HG03575 (cell line): ENCODE data around the gene TNFRSF4.
"Not testable (repeated sequence)": the region's sequence is repeated elsewhere in the genome, so short reads cannot be mapped to it uniquely, and the experiment has no call there.

Source experiments
- ATAC-seq: cut with Tn5 transposase; IDR thresholded peaks from one replicate; pipeline ENCODE4 v1.9.1; 2021; ENCODE audit not compliant: unreplicated experiment, insufficient number of reproducible peaks, low FRiP score; ENCODE audit errors: extremely low read depth

Gene TNFRSF4

GRCh38 chr1:1213345-1214265 lies at the start of gene TNFRSF4:
TNFRSF4 (minus strand) TSS chr1:1214153; CDS start chr1:1214127, 26 bp downstream.
- ATAC-seq = no peak

DNA sequence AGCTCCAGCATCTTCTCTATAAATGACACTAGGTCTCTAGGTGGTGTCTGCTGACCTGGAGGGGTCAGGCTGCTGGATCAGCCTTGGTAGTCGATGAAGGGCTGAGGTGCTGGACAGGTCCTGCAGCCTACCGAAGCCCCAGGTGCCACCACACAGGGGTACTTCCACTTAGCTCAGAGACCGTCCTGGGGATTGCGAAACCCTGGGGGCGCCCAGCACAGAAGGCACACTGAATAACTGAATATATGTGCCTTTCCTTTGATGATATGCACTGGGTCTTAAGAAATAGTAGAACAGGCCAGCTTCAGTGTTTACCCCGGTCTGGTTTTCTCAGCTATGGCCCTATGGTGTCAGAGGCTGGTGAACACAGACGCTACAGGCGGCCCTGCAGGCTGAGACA lies 48.8 kb upstream of the TNFRSF4 start:
- ATAC-seq = no peak

GRCh38 chr1:1262071-1262470 lies 48.1 kb upstream of the TNFRSF4 start:
- ATAC-seq = no peak

- ATAC-seq = no peak
These were observed 47.0 kb upstream of the TNFRSF4 start for GRCh38 chr1:1260843-1261560.

DNA sequence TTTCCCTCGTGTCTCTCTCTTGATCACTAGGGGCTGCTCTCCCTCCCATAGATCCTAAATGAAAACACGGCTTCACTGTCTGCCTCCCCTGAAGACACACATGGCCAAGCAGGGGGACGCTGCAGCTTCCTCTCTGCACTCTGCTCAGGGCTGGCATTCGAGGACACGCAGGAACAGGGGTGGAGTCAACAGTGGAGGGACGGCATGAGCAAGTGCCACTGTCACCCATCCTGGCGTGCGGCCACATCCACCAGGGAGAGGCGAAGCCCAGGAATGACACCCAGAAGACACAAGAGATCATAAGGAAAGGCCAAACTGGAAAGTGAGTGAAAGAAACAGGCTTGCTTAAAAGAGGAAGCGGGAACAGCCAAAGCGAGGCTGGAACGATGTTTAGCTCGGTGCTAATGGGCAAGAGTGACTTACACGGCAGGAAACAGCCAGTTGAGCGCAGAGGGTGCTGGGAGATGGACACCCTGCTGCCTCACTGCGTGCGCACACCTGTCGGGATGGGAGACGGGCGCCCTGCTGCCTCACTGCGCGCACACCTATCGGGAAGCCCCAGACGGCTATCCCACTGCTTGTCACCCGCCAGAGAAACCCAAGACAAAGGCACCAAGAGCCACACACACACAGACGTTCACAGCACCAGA lies 46.1 kb upstream of the TNFRSF4 start:
- no peak for ATAC-seq

- ATAC-seq = no peak
These were observed 45.6 kb upstream of the TNFRSF4 start for GRCh38 chr1:1259540-1259939.

DNA sequence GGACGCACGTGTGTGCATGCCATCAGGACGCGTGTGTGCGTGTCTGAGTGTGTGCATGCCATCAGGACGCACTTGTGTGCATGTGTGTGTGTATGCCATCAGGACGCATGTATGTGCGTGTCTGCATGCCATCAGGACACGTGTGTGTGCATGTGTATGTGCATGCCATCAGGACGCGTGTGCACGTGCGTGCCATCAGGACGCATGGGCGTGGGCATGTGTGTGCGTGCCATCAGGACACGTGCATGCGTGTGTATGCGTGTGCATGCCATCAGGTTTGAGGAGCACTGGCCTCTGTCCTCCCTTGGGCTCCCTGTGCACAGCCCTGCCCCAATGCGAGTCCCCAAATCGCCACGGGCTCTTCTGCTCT lies 45.2 kb upstream of the TNFRSF4 start:
- no peak for ATAC-seq

- no peak for ATAC-seq
These were observed 43.3 kb upstream of the TNFRSF4 start for GRCh38 chr1:1256956-1257871.

DNA sequence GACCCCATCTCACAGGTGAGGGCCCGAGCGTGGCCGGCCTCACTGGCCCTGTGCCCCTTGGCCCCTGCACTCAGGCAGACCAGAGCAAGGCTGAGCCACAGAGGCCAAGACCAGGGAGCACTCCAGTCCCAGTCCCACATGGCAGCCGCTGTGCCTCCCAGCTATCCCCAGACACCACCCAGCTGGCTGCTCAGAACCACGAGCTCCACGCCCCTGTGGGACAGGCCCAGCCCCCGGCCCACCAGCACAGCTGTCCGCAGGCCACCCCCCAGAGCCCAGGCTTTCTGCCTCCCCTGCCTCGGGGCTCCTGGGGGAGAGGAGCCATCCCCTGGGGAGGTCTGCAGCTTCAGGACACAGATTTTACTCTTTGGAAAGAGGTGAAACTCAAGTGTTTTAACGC lies 41.7 kb upstream of the TNFRSF4 start:
- ATAC-seq = no peak

DNA sequence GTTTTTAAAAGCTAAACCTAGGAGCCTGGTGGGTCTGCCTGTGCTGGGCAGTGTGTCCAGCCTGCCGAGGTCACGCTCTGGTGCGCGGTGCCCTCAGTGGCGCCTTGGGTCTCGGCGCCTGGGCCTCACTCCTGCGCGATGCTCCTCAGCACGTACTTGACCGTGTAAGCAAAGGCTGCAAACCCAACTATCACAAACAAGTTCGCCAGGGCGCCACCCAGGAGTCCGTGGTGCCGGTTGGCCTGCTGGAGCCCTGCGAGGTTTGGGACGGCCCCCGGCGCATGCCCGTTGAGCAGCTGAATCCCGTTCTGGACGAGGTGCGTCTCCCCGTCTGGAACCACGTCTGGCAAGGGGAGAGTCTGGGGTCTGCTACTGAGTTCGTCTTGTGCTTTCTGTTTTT lies 41.1 kb upstream of the TNFRSF4 start:
- ATAC-seq = no peak

DNA sequence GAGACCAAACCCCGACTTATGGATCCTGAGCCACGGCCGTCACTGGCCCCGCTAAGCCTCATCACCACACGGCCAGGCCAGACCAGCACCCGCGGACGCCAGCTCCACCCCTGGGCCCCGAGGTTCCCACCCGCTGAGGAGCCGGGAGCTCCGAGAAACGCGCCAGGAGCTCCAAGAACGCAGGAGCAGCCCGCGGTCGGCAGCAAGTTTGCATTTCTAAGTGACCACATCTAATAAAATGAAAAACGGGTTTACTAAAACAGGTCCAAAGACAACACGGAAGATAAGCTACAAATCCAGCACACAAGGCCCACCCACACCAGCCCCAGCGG lies 40.7 kb upstream of the TNFRSF4 start:
- no peak for ATAC-seq

- ATAC-seq = no peak
These were observed 40.2 kb upstream of the TNFRSF4 start for GRCh38 chr1:1253972-1254666.

GRCh38 chr1:1253314-1253713 lies 39.4 kb upstream of the TNFRSF4 start:
- ATAC-seq = no peak

GRCh38 chr1:1250786-1251284 lies 36.9 kb upstream of the TNFRSF4 start:
- ATAC-seq = no peak

DNA sequence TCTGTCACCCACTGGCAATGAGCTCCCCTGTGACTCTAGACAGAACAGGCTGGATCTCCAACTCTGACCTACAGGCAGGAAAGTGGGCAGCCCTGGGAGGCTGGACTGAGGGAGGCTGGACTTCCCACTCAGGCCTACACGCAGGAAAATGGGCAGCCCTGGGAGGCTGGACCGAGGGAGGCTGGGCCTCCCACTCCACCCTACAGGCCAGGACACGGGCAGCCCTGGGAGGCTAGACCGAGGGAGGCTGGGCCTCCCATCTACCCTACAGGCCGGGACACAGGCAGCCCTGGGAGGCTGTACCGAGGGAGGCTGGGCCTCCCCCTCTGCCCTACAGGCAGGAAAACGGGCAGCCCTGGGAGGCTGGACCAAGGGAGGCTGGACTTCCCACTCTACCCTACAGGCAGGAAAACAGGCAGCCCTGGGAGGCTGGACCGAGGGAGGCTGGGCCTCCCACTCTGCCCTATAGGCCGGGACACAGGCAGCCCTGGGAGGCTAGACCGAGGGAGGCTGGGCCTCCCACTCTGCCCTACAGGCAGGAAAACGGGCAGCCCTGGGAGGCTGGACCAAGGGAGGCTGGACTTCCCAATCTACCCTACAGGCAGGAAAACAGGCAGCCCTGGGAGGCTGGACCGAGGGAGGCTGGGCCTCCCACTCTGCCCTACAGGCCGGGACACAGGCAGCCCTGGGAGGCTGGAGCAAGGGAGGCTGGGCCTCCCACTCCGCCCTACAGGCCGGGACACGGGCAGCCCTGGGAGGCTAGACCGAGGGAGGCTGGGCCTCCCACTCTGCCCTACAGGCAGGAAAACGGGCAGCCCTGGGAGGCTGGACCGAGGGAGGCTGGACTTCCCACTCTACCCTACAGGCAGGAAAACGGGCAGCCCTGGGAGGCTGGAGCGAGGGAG lies 34.3 kb upstream of the TNFRSF4 start:
- not testable (repeated sequence) for ATAC-seq

- no peak for ATAC-seq
These were observed 33.5 kb upstream of the TNFRSF4 start for GRCh38 chr1:1247341-1247913.
